Measurements from ENCODE around the gene TSPY3. TPM values are rescaled to one million over a fixed set of nuclear protein-coding genes. Genes with fewer than 3 reads are reported as not detected.
"Not testable (repeated sequence)": the region's sequence is repeated elsewhere in the genome, so short reads cannot be mapped to it uniquely, and the experiment has no call there.

TSPY3 gene, protein sequence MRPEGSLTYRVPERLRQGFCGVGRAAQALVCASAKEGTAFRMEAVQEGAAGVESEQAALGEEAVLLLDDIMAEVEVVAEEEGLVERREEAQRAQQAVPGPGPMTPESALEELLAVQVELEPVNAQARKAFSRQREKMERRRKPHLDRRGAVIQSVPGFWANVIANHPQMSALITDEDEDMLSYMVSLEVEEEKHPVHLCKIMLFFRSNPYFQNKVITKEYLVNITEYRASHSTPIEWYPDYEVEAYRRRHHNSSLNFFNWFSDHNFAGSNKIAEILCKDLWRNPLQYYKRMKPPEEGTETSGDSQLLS
- total RNA-seq, result not detected in 2 replicates
- long read RNA-seq, result 0 reads

DNA sequence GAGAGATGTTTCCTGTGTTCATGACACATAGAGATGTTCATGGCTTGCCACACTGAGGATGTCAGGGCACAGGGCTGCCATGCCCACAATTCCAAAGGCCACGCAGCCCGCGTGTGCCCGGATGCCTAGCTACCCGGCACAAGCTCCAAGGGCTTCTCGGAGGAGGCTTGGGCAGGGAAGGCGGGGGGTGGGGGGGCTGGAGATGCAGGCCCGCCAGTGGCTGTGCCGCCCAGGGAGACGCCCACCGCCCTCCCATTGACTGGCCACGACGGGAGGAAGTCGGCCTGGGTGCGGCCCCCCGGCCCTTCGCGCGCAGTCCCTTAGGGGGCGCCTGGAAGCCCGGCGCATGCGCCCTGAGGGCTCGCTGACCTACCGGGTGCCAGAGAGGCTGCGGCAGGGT is at the start of gene TSPY3:
TSS of gene TSPY3 (plus strand) at position 301 of the 400 bp plus-strand sequence. CDS start at position 347, 46 bp downstream.
- H3K27ac Mint-ChIP-seq; H3K4me1 Mint-ChIP-seq (ENCODE audit: low read depth): not testable (repeated sequence)

DNA sequence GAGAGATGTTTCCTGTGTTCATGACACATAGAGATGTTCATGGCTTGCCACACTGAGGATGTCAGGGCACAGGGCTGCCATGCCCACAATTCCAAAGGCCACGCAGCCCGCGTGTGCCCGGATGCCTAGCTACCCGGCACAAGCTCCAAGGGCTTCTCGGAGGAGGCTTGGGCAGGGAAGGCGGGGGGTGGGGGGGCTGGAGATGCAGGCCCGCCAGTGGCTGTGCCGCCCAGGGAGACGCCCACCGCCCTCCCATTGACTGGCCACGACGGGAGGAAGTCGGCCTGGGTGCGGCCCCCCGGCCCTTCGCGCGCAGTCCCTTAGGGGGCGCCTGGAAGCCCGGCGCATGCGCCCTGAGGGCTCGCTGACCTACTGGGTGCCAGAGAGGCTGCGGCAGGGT is 40.7 kb upstream of the TSPY3 start, which contains the start of gene TSPY8:
TSS of gene TSPY8 (plus strand) at position 301 of the 400 bp plus-strand sequence. CDS start at position 347, 46 bp downstream.
- H3K4me1 Mint-ChIP-seq (ENCODE audit: low read depth); H3K27ac Mint-ChIP-seq; DNase-seq (ENCODE audit: low spot score, unreplicated experiment); H3K27me3 Mint-ChIP-seq; H3K36me3 Mint-ChIP-seq (ENCODE audit: insufficient read depth); H3K4me3 Mint-ChIP-seq (ENCODE audit: low read depth); H3K9me3 Mint-ChIP-seq (ENCODE audit: low read depth): not testable (repeated sequence)

More for the DNA sequence above, at the start of gene TSPY3:
- H3K27me3 Mint-ChIP-seq; DNase-seq (ENCODE audit: low spot score, unreplicated experiment); H3K4me3 Mint-ChIP-seq (ENCODE audit: low read depth); H3K9me3 Mint-ChIP-seq (ENCODE audit: low read depth); H3K36me3 Mint-ChIP-seq (ENCODE audit: insufficient read depth): not testable (repeated sequence)

DNA sequence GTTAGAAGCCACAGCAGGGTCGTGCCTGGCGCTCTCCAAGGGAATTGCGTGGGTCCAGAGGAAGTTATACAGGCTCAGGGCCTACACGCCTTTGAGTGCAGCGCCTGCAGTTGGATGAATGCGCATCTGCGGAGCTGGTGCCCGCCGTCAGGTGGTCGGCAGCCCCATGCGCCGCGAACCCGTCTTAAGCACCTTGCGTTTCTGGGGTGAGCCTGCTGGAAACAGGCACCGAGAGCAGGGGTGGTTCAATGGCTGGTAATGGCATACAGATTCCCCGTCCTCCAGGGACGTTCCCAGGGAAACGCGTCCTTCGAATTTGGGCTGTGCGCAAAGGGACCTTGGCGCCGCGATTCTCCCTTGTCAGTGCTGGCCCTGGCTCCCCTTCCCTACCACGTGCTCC is 1.7 kb upstream of the TSPY3 start:
- not testable (repeated sequence) for H3K4me3 Mint-ChIP-seq (ENCODE audit: low read depth); DNase-seq (ENCODE audit: low spot score, unreplicated experiment); H3K27me3 Mint-ChIP-seq; H3K27ac Mint-ChIP-seq; H3K4me1 Mint-ChIP-seq (ENCODE audit: low read depth); H3K9me3 Mint-ChIP-seq (ENCODE audit: low read depth); H3K36me3 Mint-ChIP-seq (ENCODE audit: insufficient read depth)

Other genes with a start within 250 kb of the TSPY3 start
- not detected in 2 replicates for gene TSPY4, start 61.0 kb upstream of the TSPY3 start, total RNA-seq
- gene TSPY8, start 40.6 kb upstream of the TSPY3 start, total RNA-seq, result not detected in 2 replicates
- not detected in 2 replicates for gene TSPY1, start 68.5 kb downstream of the TSPY3 start, total RNA-seq
- not detected in 2 replicates for gene TSPY9, start 88.8 kb downstream of the TSPY3 start, total RNA-seq
- not detected in 2 replicates for gene TSPY10, start 129.5 kb downstream of the TSPY3 start, total RNA-seq